GM19395 (cell line): ENCODE results near the gene C1orf53.
"Not testable (repeated sequence)": the region's sequence is repeated elsewhere in the genome, so short reads cannot be mapped to it uniquely, and the experiment has no call there.

Experiments used
- ATAC-seq: cut with Tn5 transposase; IDR thresholded peaks from one replicate; pipeline ENCODE4 v1.9.1; 2021; ENCODE audit warnings: mild to moderate bottlenecking, moderate library complexity; ENCODE audit not compliant: unreplicated experiment

Gene C1orf53

GRCh38 chr1:197902454-197903195 lies at the start of gene C1orf53:
Gene C1orf53, plus strand, starts transcription at chr1:197902630. Its CDS starts 20 bp downstream, at chr1:197902650.
- peak; percentile 96 for ATAC-seq

- ATAC-seq: not testable (repeated sequence)
Measured at GRCh38 chr1:197855751-197856150, 46.7 kb upstream of the C1orf53 start.

- no peak for ATAC-seq
Measured at GRCh38 chr1:197857477-197857876, 45.0 kb upstream of the C1orf53 start.

GRCh38 chr1:197859024-197859423 lies 43.4 kb upstream of the C1orf53 start:
- ATAC-seq: no peak

DNA sequence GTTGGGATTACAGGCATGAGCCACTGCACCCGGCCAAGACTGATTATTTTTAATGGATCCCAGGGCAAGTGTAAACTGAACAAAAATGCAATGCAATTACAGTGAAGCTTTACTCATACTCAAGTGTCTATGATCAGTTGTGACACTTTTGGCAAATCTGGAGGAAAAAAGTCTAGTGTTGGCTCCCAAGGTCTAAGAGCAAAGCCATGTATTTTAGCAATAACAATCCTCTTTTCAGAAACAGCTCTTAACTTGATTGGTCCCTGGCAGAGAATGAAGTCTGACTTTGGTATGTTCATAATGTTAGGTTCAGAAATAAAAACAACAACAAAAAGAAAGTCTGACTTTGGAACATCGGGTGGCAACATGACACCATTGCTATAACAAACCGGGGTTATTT lies 40.2 kb upstream of the C1orf53 start:
- no peak for ATAC-seq

DNA sequence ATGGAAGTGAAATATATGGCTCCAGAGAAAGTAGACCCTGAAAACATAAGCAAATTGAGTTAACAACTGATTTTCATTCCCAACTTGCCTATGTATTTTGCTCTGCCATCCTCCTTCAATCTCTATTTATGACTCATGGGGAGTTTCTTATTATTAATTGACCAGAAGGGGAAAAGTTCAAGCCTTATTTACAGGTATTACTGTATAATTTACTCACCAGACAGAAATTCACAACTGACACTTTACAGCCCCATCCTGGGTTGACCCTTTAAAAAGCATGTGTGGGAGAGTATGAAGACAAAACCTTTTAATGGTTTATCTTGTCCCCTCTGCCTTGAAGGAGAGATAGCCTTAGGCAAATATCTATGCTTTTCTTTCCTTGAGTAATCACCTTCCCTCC lies 39.8 kb upstream of the C1orf53 start:
- no peak for ATAC-seq

GRCh38 chr1:197865809-197866208 lies 36.6 kb upstream of the C1orf53 start:
- no peak for ATAC-seq

- peak; percentile 92 for ATAC-seq
Measured at GRCh38 chr1:197868751-197869489, 33.5 kb upstream of the C1orf53 start.

GRCh38 chr1:197869490-197870077 lies 32.8 kb upstream of the C1orf53 start:
- no peak for ATAC-seq

DNA sequence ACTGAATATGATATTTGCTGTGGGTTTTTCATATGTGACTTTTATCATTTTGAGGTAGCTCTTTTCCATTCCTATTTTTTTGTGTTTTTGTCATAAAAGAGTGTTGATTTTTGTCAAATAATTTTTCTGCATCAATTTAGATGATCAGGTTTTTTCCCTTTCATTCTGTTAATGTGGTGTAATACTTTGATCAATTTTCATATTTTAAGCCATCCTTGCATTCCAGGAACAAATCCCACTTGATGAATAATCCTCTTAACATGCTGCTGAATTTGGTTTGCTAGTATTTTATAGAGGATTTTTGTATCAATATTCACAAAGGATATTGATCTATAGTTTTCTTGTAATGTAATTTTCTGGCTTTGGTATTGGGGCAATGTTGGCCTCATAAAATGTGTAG lies 25.5 kb upstream of the C1orf53 start:
- no peak for ATAC-seq

- not testable (repeated sequence) for ATAC-seq
Measured at GRCh38 chr1:197880385-197880784, 22.0 kb upstream of the C1orf53 start.

DNA sequence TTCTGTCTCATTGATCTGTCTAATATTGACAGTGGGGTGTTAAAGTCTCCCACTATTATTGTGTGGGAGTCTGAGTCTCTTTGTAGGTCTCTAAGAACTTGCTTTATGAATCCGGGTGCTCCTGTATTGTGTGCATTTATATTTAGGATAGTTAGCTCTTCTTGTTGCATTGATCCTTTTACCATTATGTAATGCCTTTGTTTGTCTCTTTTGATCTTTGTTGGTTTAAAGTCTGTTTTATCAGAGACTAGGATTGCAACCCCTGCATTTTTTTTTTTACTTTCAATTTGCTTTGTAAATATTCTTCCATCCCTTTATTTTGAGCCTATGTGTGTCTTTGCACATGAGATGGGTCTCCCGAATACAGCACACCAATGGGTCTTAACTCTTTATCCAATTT lies 20.2 kb upstream of the C1orf53 start:
- ATAC-seq: not testable (repeated sequence)

- ATAC-seq: no peak
Measured at GRCh38 chr1:197884173-197884572, 18.3 kb upstream of the C1orf53 start.

GRCh38 chr1:197890936-197891335 lies 11.5 kb upstream of the C1orf53 start:
- no peak for ATAC-seq

DNA sequence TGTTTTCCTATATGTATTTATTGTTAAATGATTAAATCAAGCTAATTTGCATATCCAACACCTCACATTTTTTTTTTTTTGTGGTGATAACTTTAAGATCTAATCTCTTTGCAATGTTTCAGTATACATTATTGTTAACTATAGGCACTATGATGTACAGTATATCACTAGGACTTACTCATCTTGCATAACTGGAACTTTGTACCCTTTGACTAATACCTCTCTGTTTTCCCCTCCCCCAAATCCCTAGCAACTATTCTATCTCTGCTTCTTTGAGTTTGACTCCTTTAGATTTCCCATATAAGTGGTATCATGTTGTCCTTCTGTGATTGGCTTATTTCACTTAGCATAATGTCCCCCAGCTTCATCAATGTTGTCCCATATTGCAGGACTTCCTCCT lies 9.7 kb upstream of the C1orf53 start:
- ATAC-seq: no peak

GRCh38 chr1:197896301-197896700 lies 6.1 kb upstream of the C1orf53 start:
- no peak for ATAC-seq

- no peak for ATAC-seq
Measured at GRCh38 chr1:197899037-197899436, 3.4 kb upstream of the C1orf53 start.

GRCh38 chr1:197902131-197902453 lies 338 bp upstream of the C1orf53 start:
- ATAC-seq: no peak

DNA sequence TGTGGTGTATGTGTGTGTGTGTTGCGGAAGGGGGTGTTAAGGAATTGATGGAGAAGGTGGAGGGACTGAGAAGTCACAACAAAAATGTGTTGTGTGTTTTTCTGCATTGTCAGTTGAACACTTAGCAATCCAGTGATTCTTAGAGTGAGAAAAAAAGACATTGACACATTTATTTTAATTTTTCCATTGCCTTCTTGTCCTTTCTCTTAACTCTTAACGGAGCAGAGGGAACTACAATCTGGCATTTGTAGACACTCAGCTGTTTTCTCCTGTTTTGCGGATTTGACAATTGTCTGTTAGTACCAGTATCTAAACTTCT lies 725 bp downstream of the C1orf53 start:
- ATAC-seq: no peak

DNA sequence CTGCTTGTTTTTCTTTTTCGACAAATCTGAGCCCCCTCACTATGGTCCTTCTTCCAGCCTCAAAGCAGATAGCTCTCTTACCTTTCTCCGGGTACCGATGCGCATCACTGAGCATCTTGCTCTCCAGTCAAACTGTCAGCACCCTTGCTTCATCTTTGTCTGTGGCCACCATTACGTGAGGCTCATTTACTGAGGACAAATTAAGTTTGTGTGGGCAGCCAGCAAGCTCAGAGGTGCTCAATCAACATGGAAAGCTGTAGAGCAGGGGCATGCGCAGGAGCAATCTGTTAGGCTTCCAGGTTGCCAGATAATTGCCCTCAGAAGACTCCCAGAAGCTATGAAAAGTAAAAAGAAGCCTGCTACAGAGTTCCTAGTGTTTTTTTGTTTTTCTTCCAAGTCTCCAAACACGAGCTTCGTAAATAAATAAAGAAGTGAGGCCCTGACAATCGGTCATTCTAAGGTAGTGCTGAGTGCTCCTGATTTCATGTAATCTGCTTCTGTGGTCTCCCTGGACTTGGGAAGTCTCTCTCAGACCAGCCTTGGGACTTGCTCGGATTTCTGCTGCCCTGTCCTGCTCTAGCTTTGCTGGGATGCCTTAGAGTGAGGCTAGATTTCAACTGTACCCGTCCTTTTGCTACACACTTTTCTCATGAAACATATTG lies 1.8 kb downstream of the C1orf53 start:
- no peak for ATAC-seq

DNA sequence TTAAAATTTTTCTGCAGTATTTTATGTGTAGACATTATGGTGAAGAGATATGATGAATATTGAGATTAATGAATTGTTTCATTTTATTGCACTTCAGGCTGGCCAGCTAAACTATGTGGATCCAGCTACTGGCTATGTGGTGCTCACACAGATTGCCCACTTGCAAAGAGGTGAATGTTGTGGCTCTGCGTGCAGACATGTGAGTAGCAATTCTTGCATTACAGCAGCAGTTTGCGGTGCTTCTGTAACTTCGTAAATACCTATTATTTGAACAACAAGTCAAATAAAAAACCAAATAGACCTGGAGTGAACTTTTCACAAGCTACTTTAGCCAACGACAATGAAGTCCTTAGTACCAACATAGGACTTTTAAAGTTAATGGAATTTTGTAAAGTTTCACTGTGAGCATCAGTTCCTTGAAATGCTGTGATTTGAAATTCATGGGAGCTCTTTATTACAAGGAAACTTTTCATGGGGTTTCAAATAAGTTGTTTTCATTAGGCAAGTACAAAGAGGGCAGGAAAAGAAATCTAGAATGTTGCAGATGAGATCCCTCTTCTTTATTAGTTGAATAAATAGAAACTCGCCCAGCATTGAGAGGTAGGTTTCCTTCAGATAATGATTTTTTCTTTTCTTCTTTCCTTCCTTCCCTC lies 3.4 kb downstream of the C1orf53 start:
- ATAC-seq: no peak
